Memory B cell (primary cell): ENCODE results near the gene ANKS1A.
"Not testable (repeated sequence)": the region's sequence is repeated elsewhere in the genome, so short reads cannot be mapped to it uniquely, and the experiment has no call there.

Experiments used
- ATAC-seq: fragments of 150-1000 bp; cut with Tn5 transposase; 2 replicates; pipeline ENCODE4 v1.10.0; 2021; ENCODE audit warnings: low read depth, mild to moderate bottlenecking, moderate library complexity
- DNase-seq, 2 donors: peaks; one replicate each; pipeline ENCODE4 v3.0.0; 2022; ENCODE audit warnings: low spot score in 2 of 2
- H3K27ac Mint-ChIP-seq: one replicate; pipeline ENCODE4 v1.8.0; 2022; ENCODE audit warnings: mild to moderate bottlenecking, moderate library complexity, mixed read lengths
- H3K27me3 Mint-ChIP-seq: one replicate; pipeline ENCODE4 v1.8.0; 2022; ENCODE audit warnings: mixed read lengths
- H3K36me3 Mint-ChIP-seq: one replicate; pipeline ENCODE4 v1.8.0; 2022; ENCODE audit warnings: mild to moderate bottlenecking, mixed read lengths
- H3K4me1 Mint-ChIP-seq: one replicate; pipeline ENCODE4 v1.8.0; 2022; ENCODE audit warnings: mixed read lengths
- H3K4me3 Mint-ChIP-seq: one replicate; pipeline ENCODE4 v1.8.0; 2022; ENCODE audit warnings: mild to moderate bottlenecking, moderate library complexity, mixed read lengths
- H3K9me3 Mint-ChIP-seq: one replicate; pipeline ENCODE4 v1.8.0; 2022; ENCODE audit warnings: mixed read lengths

The ANKS1A gene

GRCh38 chr6:35105078-35105477 is 216.0 kb downstream of the ANKS1A start:
- peaks cover 4% of the 10 kb centered on the region for H3K27me3 Mint-ChIP-seq

GRCh38 chr6:35106061-35106460 is 217.0 kb downstream of the ANKS1A start:
- not testable (repeated sequence) for DNase-seq, H3K4me3 Mint-ChIP-seq, H3K27me3 Mint-ChIP-seq, ATAC-seq, H3K9me3 Mint-ChIP-seq, H3K4me1 Mint-ChIP-seq, H3K27ac Mint-ChIP-seq, H3K36me3 Mint-ChIP-seq

More at GRCh38 chr6:35105078-35105477, 216.0 kb downstream of the ANKS1A start:
- DNase-seq (no peak), ATAC-seq (no peak)
- Mint-ChIP-seq H3K4me1 (no peaks in the 10 kb centered on the region), H3K9me3 (peaks cover 7% of the 10 kb centered on the region), H3K27ac (no peak overlapping the region), H3K4me3 (no peak overlapping the region), H3K36me3 (peaks cover 3% of the 10 kb centered on the region)

GRCh38 chr6:35107208-35107607 is 218.2 kb downstream of the ANKS1A start:
- peak overlapping the region; percentile 85 for H3K27ac Mint-ChIP-seq
- peak overlapping the region; percentile 19 for H3K4me3 Mint-ChIP-seq
- H3K27me3 Mint-ChIP-seq, H3K9me3 Mint-ChIP-seq, H3K4me1 Mint-ChIP-seq, H3K36me3 Mint-ChIP-seq: not testable (repeated sequence)
- DNase-seq = peak in 1 of 2 donors; percentile 16
- ATAC-seq = peak; percentile 89

GRCh38 chr6:35107761-35108160 is 218.7 kb downstream of the ANKS1A start:
- H3K36me3 Mint-ChIP-seq, ATAC-seq, H3K27me3 Mint-ChIP-seq, H3K9me3 Mint-ChIP-seq, DNase-seq, H3K4me1 Mint-ChIP-seq, H3K4me3 Mint-ChIP-seq: not testable (repeated sequence)
- peak overlapping the region; percentile 85 for H3K27ac Mint-ChIP-seq

GRCh38 chr6:35108309-35108885 is 219.3 kb downstream of the ANKS1A start:
- Mint-ChIP-seq H3K27me3 (peaks cover 6% of the 10 kb centered on the region), H3K36me3 (peaks cover 3% of the 10 kb centered on the region), H3K4me3 (no peak overlapping the region)

GRCh38 chr6:35120746-35121145 is 231.7 kb downstream of the ANKS1A start:
- no peak overlapping the region for H3K4me3 Mint-ChIP-seq
- peaks cover 3% of the 10 kb centered on the region for H3K36me3 Mint-ChIP-seq
- no peaks in the 10 kb centered on the region for H3K4me1 Mint-ChIP-seq
- no peak for DNase-seq
- H3K27me3 Mint-ChIP-seq = no peaks in the 10 kb centered on the region
- ATAC-seq = no peak
- H3K9me3 Mint-ChIP-seq = no peaks in the 10 kb centered on the region
- H3K27ac Mint-ChIP-seq = no peak overlapping the region

More at GRCh38 chr6:35108309-35108885, 219.3 kb downstream of the ANKS1A start:
- DNase-seq (no peak), ATAC-seq (no peak)
- Mint-ChIP-seq H3K27ac (peak overlapping the region; percentile 85), H3K4me1 (no peaks in the 10 kb centered on the region), H3K9me3 (peaks cover 9% of the 10 kb centered on the region)

- no peaks in the 10 kb centered on the region for H3K4me1 Mint-ChIP-seq
- DNase-seq (no peak), ATAC-seq (no peak)
- no peaks in the 10 kb centered on the region for H3K9me3 Mint-ChIP-seq
- no peak overlapping the region for H3K27ac Mint-ChIP-seq
- peaks cover 3% of the 10 kb centered on the region for H3K36me3 Mint-ChIP-seq
- H3K4me3 Mint-ChIP-seq = no peak overlapping the region
- H3K27me3 Mint-ChIP-seq = no peaks in the 10 kb centered on the region
Measured at GRCh38 chr6:35124356-35124755, 235.3 kb downstream of the ANKS1A start.

GRCh38 chr6:35128042-35128441 is 239.0 kb downstream of the ANKS1A start:
- Mint-ChIP-seq H3K4me1 (no peaks in the 10 kb centered on the region), H3K9me3 (no peaks in the 10 kb centered on the region), H3K27ac (no peak overlapping the region), H3K36me3 (no peaks in the 10 kb centered on the region), H3K27me3 (peaks cover 8% of the 10 kb centered on the region), H3K4me3 (no peak overlapping the region)
- ATAC-seq = no peak
- no peak for DNase-seq

- no peak overlapping the region for H3K4me3 Mint-ChIP-seq
- H3K36me3 Mint-ChIP-seq = no peaks in the 10 kb centered on the region
- H3K27ac Mint-ChIP-seq = no peak overlapping the region
- no peaks in the 10 kb centered on the region for H3K9me3 Mint-ChIP-seq
- H3K4me1 Mint-ChIP-seq = no peaks in the 10 kb centered on the region
- peaks cover 8% of the 10 kb centered on the region for H3K27me3 Mint-ChIP-seq
- DNase-seq (no peak), ATAC-seq (no peak)
Measured at GRCh38 chr6:35128496-35128895, 239.4 kb downstream of the ANKS1A start.

- ATAC-seq (peak; percentile 58), DNase-seq (no peak)
- Mint-ChIP-seq H3K36me3 (no peaks in the 10 kb centered on the region), H3K4me3 (no peak overlapping the region), H3K4me1 (peaks cover 9% of the 10 kb centered on the region), H3K27me3 (peaks cover 15% of the 10 kb centered on the region), H3K9me3 (no peaks in the 10 kb centered on the region), H3K27ac (no peak overlapping the region)
Measured at GRCh38 chr6:35136185-35136584, 247.1 kb downstream of the ANKS1A start.

- not testable (repeated sequence) for H3K4me3 Mint-ChIP-seq, H3K27me3 Mint-ChIP-seq, H3K27ac Mint-ChIP-seq, ATAC-seq, H3K9me3 Mint-ChIP-seq, DNase-seq, H3K4me1 Mint-ChIP-seq, H3K36me3 Mint-ChIP-seq
Measured at GRCh38 chr6:35138191-35138590, 249.1 kb downstream of the ANKS1A start.

- Mint-ChIP-seq H3K9me3 (no peaks in the 10 kb centered on the region), H3K27me3 (peaks cover 9% of the 10 kb centered on the region), H3K27ac (no peak overlapping the region), H3K4me1 (peaks cover 9% of the 10 kb centered on the region), H3K4me3 (no peak overlapping the region), H3K36me3 (no peaks in the 10 kb centered on the region)
- ATAC-seq (no peak), DNase-seq (no peak)
Measured at GRCh38 chr6:35139470-35139869, 250.4 kb downstream of the ANKS1A start.

- Mint-ChIP-seq H3K9me3 (no peaks in the 10 kb centered on the region), H3K4me1 (peaks cover 9% of the 10 kb centered on the region), H3K4me3 (peak overlapping the region; percentile 62), H3K36me3 (no peaks in the 10 kb centered on the region), H3K27ac (peak overlapping the region; percentile 65), H3K27me3 (peaks cover 9% of the 10 kb centered on the region)
- DNase-seq (peak; percentile 37 to 51), ATAC-seq (peak; percentile 63)
Measured at GRCh38 chr6:35139924-35140638, 251.0 kb downstream of the ANKS1A start.

GRCh38 chr6:35140639-35141006 is 251.6 kb downstream of the ANKS1A start:
- Mint-ChIP-seq H3K36me3 (no peaks in the 10 kb centered on the region), H3K4me1 (peaks cover 9% of the 10 kb centered on the region), H3K9me3 (no peaks in the 10 kb centered on the region), H3K4me3 (peak overlapping the region; percentile 62), H3K27ac (peak overlapping the region; percentile 65), H3K27me3 (peaks cover 9% of the 10 kb centered on the region)
- ATAC-seq (no peak), DNase-seq (no peak)
